ENCODE data around the gene CHST8.

The CHST8 gene

DNA sequence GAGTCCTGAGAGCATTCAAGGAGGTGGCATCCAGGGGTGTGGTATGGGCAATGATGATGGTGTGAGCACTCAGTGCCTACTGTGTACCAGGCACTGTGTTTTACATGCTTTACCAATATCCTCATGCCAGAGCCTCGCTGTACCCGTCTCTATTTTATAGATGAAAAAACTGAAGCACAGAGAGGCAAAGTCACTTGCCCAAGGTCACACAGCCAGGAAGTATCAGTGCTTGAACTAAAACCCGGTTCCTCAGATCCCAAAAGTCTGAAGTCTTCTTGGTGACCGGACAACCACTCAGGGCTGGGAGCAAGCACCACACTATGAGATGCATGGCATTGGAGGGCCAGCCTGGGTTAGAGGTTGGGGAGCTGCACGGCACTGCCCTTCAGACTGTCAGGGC is 84.1 kb downstream of the CHST8 start:
- Histone ChIP-seq H3K4me1 (ENCODE audit: insufficient read depth, low read length, poor library complexity, severe bottlenecking) (no peaks in the 10 kb centered on the region), H4K20me1 (ENCODE audit: insufficient read depth, low read length, poor library complexity, severe bottlenecking) (no peaks in the 10 kb centered on the region), H3F3A (ENCODE audit: low read depth) (no peaks in the 10 kb centered on the region), H3K4me3 (ENCODE audit: low read length, poor library complexity, severe bottlenecking) (no peak overlapping the region), H3K9me3 (ENCODE audit: insufficient read depth, low read depth, low read length) (no peaks in the 10 kb centered on the region), H3K79me2 (ENCODE audit: insufficient read depth, low read length) (no peaks in the 10 kb centered on the region), H3K36me3 (ENCODE audit: insufficient read depth, low read length) (no peaks in the 10 kb centered on the region), H3K4me2 (ENCODE audit: low read depth, low read length, poor library complexity, severe bottlenecking) (no peak overlapping the region), H3K27me3 (ENCODE audit: insufficient read depth, low read length, poor library complexity, severe bottlenecking) (no peaks in the 10 kb centered on the region), H3K9ac (ENCODE audit: low read depth, low read length, poor library complexity, severe bottlenecking) (no peak overlapping the region), H2AFZ (ENCODE audit: low read length) (no peak overlapping the region), H3K9me2 (replicated peaks; ENCODE audit: low read depth, low read length) (no peaks in the 10 kb centered on the region)
- TF ChIP-seq CTCF (conservative IDR thresholded peaks at IDR 0.05; ENCODE audit: low read length) (no peak), EZH2phosphoT487 (IDR thresholded peaks at IDR 0.05; ENCODE audit: borderline replicate concordance) (no peak)

DNA sequence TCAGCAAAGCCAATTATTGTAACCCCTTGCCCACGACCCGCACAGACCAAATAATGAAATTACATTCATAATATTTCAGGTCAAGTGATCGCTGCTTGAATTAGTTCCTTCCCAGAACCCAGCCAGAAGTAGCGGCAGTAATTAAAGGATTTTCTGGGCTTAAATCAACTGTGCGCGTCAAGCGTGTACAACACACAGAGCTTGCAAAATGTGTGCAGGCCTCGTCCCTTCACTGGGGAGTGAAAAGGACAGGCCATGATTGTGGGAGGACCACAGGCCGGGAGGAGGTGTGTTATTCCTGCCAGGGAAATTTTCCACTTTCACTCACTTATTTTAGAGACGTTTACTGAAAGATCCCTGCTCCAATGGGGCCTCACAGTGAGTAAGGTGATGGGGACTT is 84.9 kb downstream of the CHST8 start:
- no peaks in the 10 kb centered on the region for H3K79me2 ChIP-seq (ENCODE audit: insufficient read depth, low read length)
- H3K9ac ChIP-seq (ENCODE audit: low read depth, low read length, poor library complexity, severe bottlenecking), result no peak overlapping the region
- H3K9me2 ChIP-seq (replicated peaks; ENCODE audit: low read depth, low read length), result no peaks in the 10 kb centered on the region
- no peak overlapping the region for H3K4me2 ChIP-seq (ENCODE audit: low read depth, low read length, poor library complexity, severe bottlenecking)
- H2AFZ ChIP-seq (ENCODE audit: low read length), result no peak overlapping the region
- no peaks in the 10 kb centered on the region for H3K9me3 ChIP-seq (ENCODE audit: insufficient read depth, low read depth, low read length)
- no peaks in the 10 kb centered on the region for H3K27me3 ChIP-seq (ENCODE audit: insufficient read depth, low read length, poor library complexity, severe bottlenecking)
- no peaks in the 10 kb centered on the region for H3K4me1 ChIP-seq (ENCODE audit: insufficient read depth, low read length, poor library complexity, severe bottlenecking)
- H3K4me3 ChIP-seq (ENCODE audit: low read length, poor library complexity, severe bottlenecking), result no peak overlapping the region
- no peak for TF ChIP-seq EZH2phosphoT487 (IDR thresholded peaks at IDR 0.05; ENCODE audit: borderline replicate concordance)
- TF ChIP-seq CTCF (conservative IDR thresholded peaks at IDR 0.05; ENCODE audit: low read length), result no peak
- no peaks in the 10 kb centered on the region for H3F3A ChIP-seq (ENCODE audit: low read depth)
- H4K20me1 ChIP-seq (ENCODE audit: insufficient read depth, low read length, poor library complexity, severe bottlenecking), result no peaks in the 10 kb centered on the region
- H3K36me3 ChIP-seq (ENCODE audit: insufficient read depth, low read length), result no peaks in the 10 kb centered on the region

GRCh38 chr19:33712268-33712667 is 90.5 kb downstream of the CHST8 start:
- Histone ChIP-seq H3K9me3 (ENCODE audit: insufficient read depth, low read depth, low read length) (no peaks in the 10 kb centered on the region), H3K4me1 (ENCODE audit: insufficient read depth, low read length, poor library complexity, severe bottlenecking) (no peaks in the 10 kb centered on the region), H2AFZ (ENCODE audit: low read length) (no peak overlapping the region), H3K9ac (ENCODE audit: low read depth, low read length, poor library complexity, severe bottlenecking) (no peak overlapping the region), H3K4me2 (ENCODE audit: low read depth, low read length, poor library complexity, severe bottlenecking) (no peak overlapping the region), H3K36me3 (ENCODE audit: insufficient read depth, low read length) (no peaks in the 10 kb centered on the region), H3K9me2 (replicated peaks; ENCODE audit: low read depth, low read length) (no peaks in the 10 kb centered on the region), H3K27me3 (ENCODE audit: insufficient read depth, low read length, poor library complexity, severe bottlenecking) (no peaks in the 10 kb centered on the region), H3K79me2 (ENCODE audit: insufficient read depth, low read length) (no peaks in the 10 kb centered on the region), H3F3A (ENCODE audit: low read depth) (no peaks in the 10 kb centered on the region), H4K20me1 (ENCODE audit: insufficient read depth, low read length, poor library complexity, severe bottlenecking) (no peaks in the 10 kb centered on the region), H3K4me3 (ENCODE audit: low read length, poor library complexity, severe bottlenecking) (no peak overlapping the region)
- TF ChIP-seq CTCF (conservative IDR thresholded peaks at IDR 0.05; ENCODE audit: low read length) (no peak), EZH2phosphoT487 (IDR thresholded peaks at IDR 0.05; ENCODE audit: borderline replicate concordance) (no peak)

Data from Loucy (cell line).